HCT116 (cell line): ENCODE data around the gene JCHAIN.

ENCODE experiments used
- CTCF ChIP-seq, 3 experiments: fragments of 200-600 bp in 1 of 3; sonication (generic) in 1 of 3; IDR thresholded peaks in 2 of 3; conservative IDR thresholded peaks in 1 of 3; 2 replicates each; pipeline ENCODE4 v1.5.1; 2012 to 2017; ENCODE audit warnings: low read depth in 2 of 3, low read length in 2 of 3, antibody characterized with exemption in 1 of 3, borderline replicate concordance in 1 of 3, control low read depth in 1 of 3, mild to moderate bottlenecking in 1 of 3, mixed read lengths in 1 of 3, mixed run types in 1 of 3, moderate library complexity in 1 of 3; ENCODE audit not compliant: insufficient read depth in 1 of 3
- EGR1 ChIP-seq: IDR thresholded peaks from 2 replicates; pipeline ENCODE4 v1.6.1; 2012; ENCODE audit warnings: low read depth
- EZH2 ChIP-seq: fragments of 200-600 bp; sonication (generic); IDR thresholded peaks from 2 replicates; pipeline ENCODE4 v1.6.1; 2017; ENCODE audit warnings: antibody characterized with exemption, mixed run types
- EZH2phosphoT487 ChIP-seq: fragments of 200-600 bp; IDR thresholded peaks from 2 replicates; pipeline ENCODE4 v1.6.1; 2018; ENCODE audit warnings: antibody characterized with exemption, borderline replicate concordance
- JUND ChIP-seq: IDR thresholded peaks from 2 replicates; pipeline ENCODE4 v1.6.1; 2012
- MAX ChIP-seq: IDR thresholded peaks from 2 replicates; pipeline ENCODE4 v1.6.1; 2012
- POLR2A ChIP-seq: IDR thresholded peaks from 2 replicates; pipeline ENCODE4 v1.7.0; 2011; ENCODE audit warnings: borderline replicate concordance; ENCODE audit not compliant: insufficient read depth, insufficient read length; ENCODE audit errors: extremely low read depth
- POLR2AphosphoS5 ChIP-seq: IDR thresholded peaks from 2 replicates; pipeline ENCODE4 v1.6.1; 2011; ENCODE audit warnings: mild to moderate bottlenecking, low read depth, low read length, moderate library complexity
- RAD21 ChIP-seq: IDR thresholded peaks from 2 replicates; pipeline ENCODE4 v1.6.1; 2012; ENCODE audit warnings: low read depth, mild to moderate bottlenecking
- SIN3A ChIP-seq: IDR thresholded peaks from 2 replicates; pipeline ENCODE4 v1.6.1; 2012; ENCODE audit warnings: low read depth
- SP1 ChIP-seq: IDR thresholded peaks from 2 replicates; pipeline ENCODE4 v1.6.1; 2012; ENCODE audit warnings: low read depth
- YY1 ChIP-seq: IDR thresholded peaks from 2 replicates; pipeline ENCODE4 v1.6.1; 2011; ENCODE audit warnings: low read length, low read depth, moderate library complexity, mild to moderate bottlenecking; ENCODE audit not compliant: insufficient replicate concordance; ENCODE audit errors: extremely low read depth

DNA sequence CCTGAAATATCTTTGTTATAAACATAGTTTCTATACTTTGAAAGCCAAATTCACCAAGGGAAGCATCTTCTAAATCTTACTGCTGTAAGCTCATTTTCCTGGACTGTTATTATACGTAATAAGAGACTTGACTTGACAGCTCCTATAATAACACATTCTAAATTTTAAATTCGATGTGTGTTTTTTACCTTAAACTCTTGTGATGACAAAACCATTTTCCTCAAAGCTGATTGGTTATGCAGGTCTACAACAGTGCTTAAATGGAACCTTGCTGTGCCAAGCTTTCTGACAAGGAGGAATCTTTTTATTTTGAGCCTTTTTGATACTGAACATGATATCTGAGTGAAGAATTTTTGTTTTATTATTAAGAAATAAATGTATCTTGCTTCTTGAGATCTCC, 37.9 kb downstream of the JCHAIN start, which contains the start of gene ENAM:
- TF ChIP-seq SIN3A: no peak
- no peak for TF ChIP-seq YY1
- TF ChIP-seq POLR2A: no peak
- TF ChIP-seq POLR2AphosphoS5: no peak
- TF ChIP-seq CTCF (IDR thresholded peaks at IDR 0.05 in 2 of 3, conservative IDR thresholded peaks at IDR 0.05 in 1 of 3; ENCODE audit: borderline replicate concordance in 1 of 3, insufficient read depth in 1 of 3, low read depth in 2 of 3, low read length in 2 of 3): no peak
- TF ChIP-seq JUND: no peak
- no peak for TF ChIP-seq SP1
- no peak for TF ChIP-seq RAD21
- no peak for TF ChIP-seq EZH2
- no peak for TF ChIP-seq EZH2phosphoT487
- no peak for TF ChIP-seq MAX
- TF ChIP-seq EGR1: no peak
